Memory B cell (primary cell): ENCODE data around the gene PCSK5.

Experiments used
- ATAC-seq: fragments of 150-1000 bp; cut with Tn5 transposase; 2 replicates; pipeline ENCODE4 v1.10.0; 2021; ENCODE audit warnings: low read depth, mild to moderate bottlenecking, moderate library complexity
- DNase-seq, 2 donors: peaks; one replicate each; pipeline ENCODE4 v3.0.0; 2022; ENCODE audit warnings: low spot score in 2 of 2
- H3K27ac Mint-ChIP-seq: one replicate; pipeline ENCODE4 v1.8.0; 2022; ENCODE audit warnings: mild to moderate bottlenecking, moderate library complexity, mixed read lengths
- H3K27me3 Mint-ChIP-seq: one replicate; pipeline ENCODE4 v1.8.0; 2022; ENCODE audit warnings: mixed read lengths
- H3K36me3 Mint-ChIP-seq: one replicate; pipeline ENCODE4 v1.8.0; 2022; ENCODE audit warnings: mild to moderate bottlenecking, mixed read lengths
- H3K4me1 Mint-ChIP-seq: one replicate; pipeline ENCODE4 v1.8.0; 2022; ENCODE audit warnings: mixed read lengths
- H3K4me3 Mint-ChIP-seq: one replicate; pipeline ENCODE4 v1.8.0; 2022; ENCODE audit warnings: mild to moderate bottlenecking, moderate library complexity, mixed read lengths
- H3K9me3 Mint-ChIP-seq: one replicate; pipeline ENCODE4 v1.8.0; 2022; ENCODE audit warnings: mixed read lengths

PCSK5 gene

GRCh38 chr9:76240578-76240977 lies 350.1 kb downstream of the PCSK5 start:
- H3K36me3 Mint-ChIP-seq, result no peaks in the 10 kb centered on the region
- H3K27ac Mint-ChIP-seq, result no peak overlapping the region
- no peak overlapping the region for H3K4me3 Mint-ChIP-seq
- H3K9me3 Mint-ChIP-seq, result no peaks in the 10 kb centered on the region
- H3K4me1 Mint-ChIP-seq, result no peaks in the 10 kb centered on the region
- DNase-seq (no peak), ATAC-seq (no peak)
- H3K27me3 Mint-ChIP-seq, result no peaks in the 10 kb centered on the region

DNA sequence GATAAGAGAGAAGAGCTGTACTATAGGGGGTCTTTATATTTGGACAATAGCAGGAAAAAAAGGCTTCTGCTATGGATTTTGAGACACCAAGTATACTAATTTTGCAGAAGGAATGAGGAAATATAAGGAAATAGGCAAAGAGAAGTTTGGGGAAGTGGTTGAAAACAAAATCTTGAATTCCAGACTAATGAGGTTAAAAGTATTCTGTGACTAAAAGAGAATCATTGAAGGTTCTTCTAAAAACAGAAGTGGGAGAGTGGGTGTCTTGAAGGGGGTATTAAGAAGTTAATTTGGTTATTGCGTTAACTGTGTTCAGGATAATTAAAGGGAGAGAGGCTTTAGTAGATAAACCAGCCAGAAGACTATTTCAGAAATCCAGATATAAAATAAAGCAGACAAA lies 355.0 kb downstream of the PCSK5 start:
- no peaks in the 10 kb centered on the region for H3K9me3 Mint-ChIP-seq
- no peak overlapping the region for H3K4me3 Mint-ChIP-seq
- ATAC-seq (no peak), DNase-seq (no peak)
- no peaks in the 10 kb centered on the region for H3K4me1 Mint-ChIP-seq
- no peaks in the 10 kb centered on the region for H3K36me3 Mint-ChIP-seq
- H3K27me3 Mint-ChIP-seq, result no peaks in the 10 kb centered on the region
- H3K27ac Mint-ChIP-seq, result no peak overlapping the region

GRCh38 chr9:76246680-76247079 lies 356.2 kb downstream of the PCSK5 start:
- Mint-ChIP-seq H3K36me3 (no peaks in the 10 kb centered on the region), H3K27ac (no peak overlapping the region), H3K4me3 (no peak overlapping the region), H3K4me1 (no peaks in the 10 kb centered on the region), H3K9me3 (no peaks in the 10 kb centered on the region), H3K27me3 (no peaks in the 10 kb centered on the region)
- DNase-seq (no peak), ATAC-seq (no peak)

DNA sequence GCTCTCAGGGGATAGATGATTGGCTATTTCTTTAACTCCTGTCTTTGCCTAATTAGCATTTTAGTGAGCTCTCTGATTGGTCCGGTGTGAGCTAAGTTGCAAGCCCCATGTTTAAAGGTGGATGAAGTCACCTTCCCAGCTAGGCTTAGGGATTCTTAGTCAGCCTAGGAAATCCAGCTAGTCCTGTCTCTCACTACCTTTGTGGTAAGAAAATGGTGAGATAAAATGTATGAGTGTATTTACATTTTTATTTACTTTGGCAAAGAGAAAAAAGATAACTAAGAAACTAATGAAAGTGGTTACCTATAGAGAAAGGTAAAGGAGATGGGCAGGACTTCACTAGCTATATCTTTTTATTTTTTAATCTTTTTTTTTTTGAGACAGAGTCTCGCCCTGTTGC lies 357.0 kb downstream of the PCSK5 start:
- H3K27me3 Mint-ChIP-seq, result no peaks in the 10 kb centered on the region

DNA sequence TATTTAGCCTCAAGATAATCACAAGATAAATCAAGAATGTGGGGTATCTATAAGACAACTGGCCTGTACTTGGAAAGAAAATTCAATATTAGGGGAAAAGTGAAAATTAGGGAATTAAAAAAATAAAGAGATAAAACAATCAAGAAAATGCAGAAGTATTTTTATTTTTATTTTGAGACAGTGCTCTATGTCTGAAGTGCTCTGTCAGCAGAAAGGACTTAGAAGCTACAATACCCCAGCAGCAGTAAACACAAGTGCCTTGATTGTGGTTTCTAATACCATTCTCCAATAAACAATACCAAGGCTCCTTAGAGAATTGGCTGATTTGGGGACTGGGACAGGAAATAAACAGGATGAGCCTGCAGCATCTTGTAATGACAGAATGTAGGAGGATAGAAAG lies 358.8 kb downstream of the PCSK5 start:
- H3K36me3 Mint-ChIP-seq, result no peaks in the 10 kb centered on the region
- H3K4me3 Mint-ChIP-seq, result no peak overlapping the region
- no peak for DNase-seq
- no peaks in the 10 kb centered on the region for H3K4me1 Mint-ChIP-seq
- no peaks in the 10 kb centered on the region for H3K27me3 Mint-ChIP-seq
- ATAC-seq, result no peak
- no peaks in the 10 kb centered on the region for H3K9me3 Mint-ChIP-seq
- no peak overlapping the region for H3K27ac Mint-ChIP-seq

More for the DNA sequence above, 357.0 kb downstream of the PCSK5 start:
- Mint-ChIP-seq H3K4me3 (no peak overlapping the region), H3K4me1 (no peaks in the 10 kb centered on the region), H3K36me3 (no peaks in the 10 kb centered on the region), H3K9me3 (no peaks in the 10 kb centered on the region), H3K27ac (no peak overlapping the region)
- ATAC-seq (no peak), DNase-seq (no peak)

DNA sequence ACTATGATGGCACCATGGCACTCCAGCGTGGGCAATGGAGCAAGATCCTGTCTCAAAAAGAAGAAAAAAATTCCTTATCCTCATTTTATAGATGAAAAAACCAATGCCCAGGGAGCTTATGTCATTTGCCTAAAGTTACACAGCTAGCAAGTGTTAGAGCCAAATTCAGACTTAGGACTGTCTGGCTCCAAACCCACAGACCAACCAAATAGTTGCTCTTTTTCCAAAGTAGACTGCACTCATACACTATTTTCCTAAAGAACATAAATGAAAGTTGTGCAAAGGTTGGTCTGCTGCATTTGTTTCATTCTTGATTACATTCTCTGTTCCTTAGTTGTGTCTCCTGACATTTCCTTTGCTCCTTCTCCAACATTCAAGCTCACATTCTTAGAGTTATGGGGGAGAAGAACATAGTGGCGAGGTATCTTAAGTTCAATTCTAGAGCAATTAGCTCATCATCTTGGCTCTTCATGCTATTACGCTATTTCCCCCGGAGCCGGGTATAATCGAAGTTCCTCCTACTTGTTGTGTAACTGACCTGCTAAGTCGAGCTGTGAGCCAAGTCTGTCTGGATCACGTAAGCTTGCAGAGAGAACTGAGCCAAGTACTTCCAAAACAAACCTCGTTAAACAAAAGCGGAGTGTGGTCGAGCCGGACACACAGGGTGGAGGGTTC lies 365.4 kb downstream of the PCSK5 start:
- Mint-ChIP-seq H3K9me3 (no peaks in the 10 kb centered on the region), H3K27me3 (peaks cover 2% of the 10 kb centered on the region), H3K36me3 (no peaks in the 10 kb centered on the region), H3K27ac (no peak overlapping the region), H3K4me1 (no peaks in the 10 kb centered on the region), H3K4me3 (no peak overlapping the region)
- DNase-seq (no peak), ATAC-seq (no peak)

- no peak overlapping the region for H3K4me3 Mint-ChIP-seq
- H3K27me3 Mint-ChIP-seq, result peaks cover 2% of the 10 kb centered on the region
- H3K9me3 Mint-ChIP-seq, result no peaks in the 10 kb centered on the region
- no peak overlapping the region for H3K27ac Mint-ChIP-seq
- H3K36me3 Mint-ChIP-seq, result no peaks in the 10 kb centered on the region
- no peak for ATAC-seq
- H3K4me1 Mint-ChIP-seq, result no peaks in the 10 kb centered on the region
- no peak for DNase-seq
Observed at GRCh38 chr9:76257311-76257710, 366.8 kb downstream of the PCSK5 start.

- DNase-seq (no peak), ATAC-seq (no peak)
- no peak overlapping the region for H3K4me3 Mint-ChIP-seq
- H3K4me1 Mint-ChIP-seq, result no peaks in the 10 kb centered on the region
- H3K36me3 Mint-ChIP-seq, result no peaks in the 10 kb centered on the region
- no peak overlapping the region for H3K27ac Mint-ChIP-seq
- H3K9me3 Mint-ChIP-seq, result peaks cover 3% of the 10 kb centered on the region
- H3K27me3 Mint-ChIP-seq, result no peaks in the 10 kb centered on the region
Observed at GRCh38 chr9:76266649-76267283, 376.3 kb downstream of the PCSK5 start.

GRCh38 chr9:76267284-76267652 lies 376.8 kb downstream of the PCSK5 start:
- DNase-seq (no peak), ATAC-seq (no peak)
- Mint-ChIP-seq H3K27ac (no peak overlapping the region), H3K36me3 (no peaks in the 10 kb centered on the region), H3K9me3 (peaks cover 3% of the 10 kb centered on the region), H3K4me1 (no peaks in the 10 kb centered on the region), H3K27me3 (no peaks in the 10 kb centered on the region), H3K4me3 (no peak overlapping the region)

DNA sequence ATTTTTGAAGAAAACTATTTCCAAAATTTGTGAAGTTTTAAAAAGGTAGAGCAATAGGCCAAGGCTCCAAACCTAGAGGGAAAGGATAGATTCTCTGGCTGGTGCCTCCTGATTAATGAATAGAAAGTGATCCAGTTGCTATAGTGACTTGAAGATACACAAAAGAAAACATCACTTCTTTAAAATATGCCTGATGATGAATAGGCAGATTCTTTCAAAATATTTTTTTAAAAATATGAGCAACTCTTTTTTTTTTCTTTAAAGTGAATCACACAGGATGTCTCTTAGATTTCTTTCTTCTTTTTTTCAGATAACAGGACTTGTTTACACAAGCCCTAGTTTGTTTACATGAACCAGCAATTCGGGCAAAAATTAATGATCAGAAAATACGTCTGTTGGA lies 379.3 kb downstream of the PCSK5 start:
- ATAC-seq, result no peak
- Mint-ChIP-seq H3K4me3 (no peak overlapping the region), H3K27me3 (no peaks in the 10 kb centered on the region), H3K27ac (no peak overlapping the region), H3K9me3 (peaks cover 2% of the 10 kb centered on the region), H3K36me3 (no peaks in the 10 kb centered on the region), H3K4me1 (no peaks in the 10 kb centered on the region)
- DNase-seq, result no peak

DNA sequence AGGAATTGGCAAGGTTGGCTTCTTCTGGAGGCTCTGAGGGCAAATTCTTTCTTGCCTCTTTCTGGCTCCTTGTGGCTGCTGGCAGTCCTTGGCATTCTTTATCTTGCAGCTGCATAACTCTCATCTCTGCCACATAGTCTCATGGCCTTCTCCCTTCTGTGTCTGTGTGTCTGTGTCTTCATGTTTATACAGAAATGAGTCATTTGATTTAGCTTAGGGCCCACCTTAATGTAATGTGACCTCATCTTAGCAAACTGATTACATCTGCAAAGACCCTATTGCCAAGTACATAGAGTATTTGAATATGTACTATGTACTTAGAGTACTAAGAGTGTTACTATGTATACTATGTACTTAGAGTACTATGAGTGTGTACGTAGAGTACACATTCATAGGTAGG lies 381.3 kb downstream of the PCSK5 start:
- DNase-seq (no peak), ATAC-seq (no peak)
- no peaks in the 10 kb centered on the region for H3K36me3 Mint-ChIP-seq
- H3K27ac Mint-ChIP-seq, result no peak overlapping the region
- H3K4me1 Mint-ChIP-seq, result no peaks in the 10 kb centered on the region
- H3K4me3 Mint-ChIP-seq, result no peak overlapping the region
- H3K27me3 Mint-ChIP-seq, result no peaks in the 10 kb centered on the region
- H3K9me3 Mint-ChIP-seq, result peaks cover 2% of the 10 kb centered on the region

GRCh38 chr9:76289042-76289441 lies 398.6 kb downstream of the PCSK5 start:
- Mint-ChIP-seq H3K27me3 (peaks cover 5% of the 10 kb centered on the region), H3K4me1 (no peaks in the 10 kb centered on the region), H3K9me3 (no peaks in the 10 kb centered on the region), H3K27ac (no peak overlapping the region), H3K36me3 (no peaks in the 10 kb centered on the region), H3K4me3 (no peak overlapping the region)
- DNase-seq, result no peak
- ATAC-seq, result no peak

DNA sequence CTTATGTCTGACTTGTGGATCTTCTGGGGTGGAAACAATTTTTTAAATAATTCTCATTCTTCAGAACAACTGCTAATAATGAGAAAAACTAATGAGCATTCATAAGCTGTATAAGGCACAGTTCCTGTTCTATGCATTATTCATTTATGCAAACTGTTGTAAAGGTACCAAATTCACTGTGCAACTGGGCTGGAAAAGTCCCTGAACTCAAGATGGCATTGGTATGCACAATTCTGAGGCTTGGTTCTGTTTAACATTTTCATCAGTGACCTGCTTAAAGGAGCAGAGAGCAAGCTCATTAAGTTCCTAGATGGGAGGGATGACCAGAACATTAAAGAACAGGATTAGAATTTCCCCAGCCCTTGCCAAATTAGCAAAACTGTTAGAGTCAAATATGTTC lies 399.2 kb downstream of the PCSK5 start:
- Mint-ChIP-seq H3K27ac (no peak overlapping the region), H3K9me3 (no peaks in the 10 kb centered on the region), H3K36me3 (no peaks in the 10 kb centered on the region), H3K4me3 (no peak overlapping the region), H3K27me3 (peaks cover 5% of the 10 kb centered on the region), H3K4me1 (no peaks in the 10 kb centered on the region)
- no peak for DNase-seq
- ATAC-seq, result no peak

GRCh38 chr9:76290555-76290954 lies 400.1 kb downstream of the PCSK5 start:
- Mint-ChIP-seq H3K27ac (no peak overlapping the region), H3K9me3 (no peaks in the 10 kb centered on the region), H3K27me3 (peaks cover 7% of the 10 kb centered on the region), H3K4me3 (no peak overlapping the region), H3K36me3 (no peaks in the 10 kb centered on the region), H3K4me1 (peaks cover 2% of the 10 kb centered on the region)
- ATAC-seq (no peak), DNase-seq (no peak)

DNA sequence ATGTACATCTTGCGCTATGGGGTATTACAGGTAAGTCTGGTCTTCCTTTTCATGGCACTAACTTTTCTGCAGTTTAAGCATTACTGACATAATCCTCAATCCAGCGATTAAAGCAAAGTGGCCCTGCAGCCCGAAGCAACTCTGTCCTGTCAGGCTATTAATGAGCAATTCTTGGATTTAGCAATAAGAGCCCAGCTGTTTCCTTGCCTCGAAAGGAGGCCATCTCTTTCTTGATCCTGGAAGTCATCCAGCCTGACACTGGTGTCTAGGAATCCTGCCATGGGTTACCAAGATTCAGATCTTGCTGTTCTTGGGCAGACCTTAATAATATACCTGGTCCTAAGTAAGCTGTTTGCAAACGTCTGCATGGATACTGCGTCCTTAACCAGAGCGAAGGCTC lies 401.8 kb downstream of the PCSK5 start:
- Mint-ChIP-seq H3K27ac (no peak overlapping the region), H3K4me3 (no peak overlapping the region), H3K27me3 (peaks cover 4% of the 10 kb centered on the region), H3K4me1 (peaks cover 2% of the 10 kb centered on the region), H3K36me3 (no peaks in the 10 kb centered on the region), H3K9me3 (no peaks in the 10 kb centered on the region)
- ATAC-seq (no peak), DNase-seq (no peak)
